OCI-LY7 (cell line): Measurements from ENCODE around the gene LIFR. TPM values are rescaled to one million over a fixed set of nuclear protein-coding genes. Genes with fewer than 3 reads are reported as not detected.

ENCODE experiments used
- BruUV-seq: library from RNA; stranded (reverse); fragments of 400-500 nt; replicated peaks from 2 replicates; lab custom pipeline; 2021; lab: Mats Ljungman, UMichigan
- CTCF ChIA-PET: fragments of 300-600 bp; sonication (Branson Sonifier 250); formaldehyde crosslinking; loops from one replicate; lab custom pipeline; 2022; ENCODE audit warnings: antibody characterized with exemption; ENCODE audit not compliant: unreplicated experiment; lab: Charles Lee
- POLR2A ChIA-PET: fragments of 300-600 bp; sonication (Branson Sonifier 250); formaldehyde crosslinking; loops from one replicate; lab custom pipeline; 2022; ENCODE audit warnings: antibody characterized with exemption; lab: Charles Lee
- DNase-seq: peaks from one replicate; pipeline ENCODE4 v3.0.0-alpha.2; 2015; ENCODE audit warnings: low spot score
- H2AFZ ChIP-seq: fragments of 200-600 bp; sonication (generic), shearing (Covaris generic); 2 replicates; pipeline ENCODE4 v1.6.1; 2014; ENCODE audit warnings: mild to moderate bottlenecking, antibody characterized with exemption, low read length, moderate library complexity
- H3K27ac ChIP-seq: fragments of 200-600 bp; sonication (generic); 2 replicates; pipeline ENCODE4 v1.5.1; 2014; ENCODE audit warnings: mixed run types, low read depth, mild to moderate bottlenecking, moderate library complexity, low read length, inconsistent platforms; ENCODE audit not compliant: poor library complexity, severe bottlenecking
- H3K36me3 ChIP-seq: fragments of 200-600 bp; sonication (generic); 2 replicates; pipeline ENCODE4 v1.6.1; 2014; ENCODE audit warnings: mild to moderate bottlenecking, antibody characterized with exemption, low read length, moderate library complexity, mixed read lengths; ENCODE audit not compliant: insufficient read depth
- H3K4me1 ChIP-seq: fragments of 200-600 bp; sonication (generic); 2 replicates; pipeline ENCODE4 v1.5.1; 2014; ENCODE audit warnings: mild to moderate bottlenecking, low read length; ENCODE audit not compliant: insufficient read depth, poor library complexity, severe bottlenecking
- H3K4me2 ChIP-seq: fragments of 200-600 bp; sonication (generic); 2 replicates; pipeline ENCODE4 v1.6.1; 2014; ENCODE audit warnings: mild to moderate bottlenecking, low read length
- H3K4me3 ChIP-seq: fragments of 200-600 bp; sonication (generic); 2 replicates; pipeline ENCODE4 v1.5.1; 2014; ENCODE audit warnings: mild to moderate bottlenecking, low read depth, low read length; ENCODE audit not compliant: poor library complexity, severe bottlenecking
- H3K79me2 ChIP-seq: fragments of 200-600 bp; sonication (generic); 2 replicates; pipeline ENCODE4 v1.6.1; 2016; ENCODE audit warnings: low read depth, mild to moderate bottlenecking, low read length, moderate library complexity, mixed read lengths; ENCODE audit not compliant: insufficient read depth
- H3K9me2 ChIP-seq: fragments of 200-600 bp; sonication (generic); 2 replicates; pipeline ENCODE4 v1.6.1; 2016; ENCODE audit warnings: mild to moderate bottlenecking, low read length, mixed read lengths; ENCODE audit not compliant: insufficient read depth
- H3K9me3 ChIP-seq: fragments of 200-600 bp; sonication (generic); 2 replicates; pipeline ENCODE4 v1.6.1; 2014; ENCODE audit warnings: mild to moderate bottlenecking, mixed run types, low read length, mixed read lengths
- H4K20me1 ChIP-seq: fragments of 200-600 bp; sonication (generic); 2 replicates; pipeline ENCODE4 v1.6.1; 2014; ENCODE audit warnings: mild to moderate bottlenecking, antibody characterized with exemption, low read length, moderate library complexity, mixed read lengths; ENCODE audit not compliant: insufficient read depth
- EZH2phosphoT487 ChIP-seq: fragments of 200-600 bp; sonication (generic); IDR thresholded peaks from 2 replicates; pipeline ENCODE4 v1.6.1; 2018; ENCODE audit warnings: low read depth, borderline replicate concordance, mild to moderate bottlenecking, mixed run types, antibody characterized with exemption, low read length, moderate library complexity, mixed read lengths
- intact Hi-C: fragments of 100-400 bp; cut with micrococcal nuclease; formaldehyde crosslinking; loops from one replicate; pipeline ENCODE4 v1.10.0; 2022; ENCODE audit not compliant: unreplicated experiment
- total RNA-seq, 2 experiments: library from RNA; depleted of rRNA in 1 of 2; stranded (reverse); fragments of >200 nt in 1 of 2; shearing (Covaris generic) in 1 of 2; gene quantifications; 2 replicates each; pipeline ENCODE4 v1.2.3, GENCODE V29; 2014 to 2022
- TF ChIP-seq, protein P1 (sequence below): fragments of 200-600 bp; sonication (generic); conservative IDR thresholded peaks from 2 replicates; pipeline ENCODE4 v1.5.1; 2014; ENCODE audit warnings: mild to moderate bottlenecking, antibody characterized with exemption, low read length, moderate library complexity, mixed read lengths

Gene LIFR
- total RNA-seq, 2 experiments from 2014 or later = not detected

- Histone ChIP-seq H3K9me3 (no peaks in the 10 kb centered on the region), H3K4me1 (no peaks in the 10 kb centered on the region), H3K9me2 (no peaks in the 10 kb centered on the region), H3K27ac (no peak overlapping the region), H3K79me2 (no peaks in the 10 kb centered on the region), H3K36me3 (no peaks in the 10 kb centered on the region), H4K20me1 (no peaks in the 10 kb centered on the region), H3K4me2 (no peak overlapping the region), H3K4me3 (no peak overlapping the region), H2AFZ (no peak overlapping the region)
- BruUV-seq = no TSS peak
- intact Hi-C loops = no loop called here
- no peak for DNase-seq
- ChIA-PET POLR2A (interaction anchor here (0.7 kb wide), 1 partner anchor 1011 kb away, joined by 3 read pairs; no protein-coding TSS in a partner anchor), CTCF (no interaction called here)
- TF ChIP-seq, protein P1, sequence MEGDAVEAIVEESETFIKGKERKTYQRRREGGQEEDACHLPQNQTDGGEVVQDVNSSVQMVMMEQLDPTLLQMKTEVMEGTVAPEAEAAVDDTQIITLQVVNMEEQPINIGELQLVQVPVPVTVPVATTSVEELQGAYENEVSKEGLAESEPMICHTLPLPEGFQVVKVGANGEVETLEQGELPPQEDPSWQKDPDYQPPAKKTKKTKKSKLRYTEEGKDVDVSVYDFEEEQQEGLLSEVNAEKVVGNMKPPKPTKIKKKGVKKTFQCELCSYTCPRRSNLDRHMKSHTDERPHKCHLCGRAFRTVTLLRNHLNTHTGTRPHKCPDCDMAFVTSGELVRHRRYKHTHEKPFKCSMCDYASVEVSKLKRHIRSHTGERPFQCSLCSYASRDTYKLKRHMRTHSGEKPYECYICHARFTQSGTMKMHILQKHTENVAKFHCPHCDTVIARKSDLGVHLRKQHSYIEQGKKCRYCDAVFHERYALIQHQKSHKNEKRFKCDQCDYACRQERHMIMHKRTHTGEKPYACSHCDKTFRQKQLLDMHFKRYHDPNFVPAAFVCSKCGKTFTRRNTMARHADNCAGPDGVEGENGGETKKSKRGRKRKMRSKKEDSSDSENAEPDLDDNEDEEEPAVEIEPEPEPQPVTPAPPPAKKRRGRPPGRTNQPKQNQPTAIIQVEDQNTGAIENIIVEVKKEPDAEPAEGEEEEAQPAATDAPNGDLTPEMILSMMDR = no peak
- TF ChIP-seq EZH2phosphoT487 = no peak
These were observed 12.6 kb downstream of the LIFR start for GRCh38 chr5:38543886-38544285.

- H2AFZ ChIP-seq = no peak overlapping the region
- H3K4me1 ChIP-seq = no peaks in the 10 kb centered on the region
- intact Hi-C loops = no loop called here
- H3K36me3 ChIP-seq = no peaks in the 10 kb centered on the region
- DNase-seq = no peak
- CTCF ChIA-PET = no interaction called here
- no peaks in the 10 kb centered on the region for H3K9me2 ChIP-seq
- no peak overlapping the region for H3K4me3 ChIP-seq
- H3K27ac ChIP-seq = no peak overlapping the region
- no peaks in the 10 kb centered on the region for H4K20me1 ChIP-seq
- H3K9me3 ChIP-seq = no peaks in the 10 kb centered on the region
- TF ChIP-seq EZH2phosphoT487 = no peak
- TF ChIP-seq, protein P1 = no peak
- no peak overlapping the region for H3K4me2 ChIP-seq
- no TSS peak for BruUV-seq
- H3K79me2 ChIP-seq = no peaks in the 10 kb centered on the region
- POLR2A ChIA-PET = no interaction called here
These were observed 13.4 kb downstream of the LIFR start for GRCh38 chr5:38543074-38543473.

DNA sequence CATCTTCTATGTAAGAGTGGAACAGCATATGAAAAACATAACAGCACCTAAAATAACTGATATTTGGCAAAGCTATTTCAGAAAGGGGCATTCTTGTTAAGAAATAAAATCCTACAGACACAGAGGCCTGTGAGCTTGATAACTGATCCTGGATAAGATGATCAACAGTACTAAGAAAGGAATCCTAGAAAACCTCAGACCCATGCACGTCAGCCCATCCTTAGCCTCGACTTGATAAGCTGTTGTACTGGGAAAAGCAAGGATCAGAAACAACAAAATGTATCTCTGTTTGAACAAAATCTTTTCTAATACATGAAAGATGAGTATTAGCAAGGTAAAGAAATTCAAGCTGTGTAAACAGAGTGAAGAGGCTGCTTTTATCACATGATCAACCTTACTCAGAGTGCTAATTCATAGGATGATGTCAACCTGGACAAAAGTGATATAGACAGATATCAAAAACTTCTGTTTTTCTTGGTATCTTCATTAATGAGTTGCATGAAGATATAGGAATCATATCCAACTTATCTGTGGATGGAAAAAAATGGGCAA lies 15.2 kb downstream of the LIFR start:
- Histone ChIP-seq H3K4me2 (no peak overlapping the region), H3K4me1 (no peaks in the 10 kb centered on the region), H3K36me3 (no peaks in the 10 kb centered on the region), H2AFZ (no peak overlapping the region), H3K4me3 (no peak overlapping the region), H3K79me2 (no peaks in the 10 kb centered on the region), H4K20me1 (no peaks in the 10 kb centered on the region), H3K9me2 (no peaks in the 10 kb centered on the region), H3K9me3 (no peaks in the 10 kb centered on the region), H3K27ac (no peak overlapping the region)
- TF ChIP-seq, protein P1 = no peak
- TF ChIP-seq EZH2phosphoT487 = no peak
- no peak for DNase-seq
- ChIA-PET CTCF (no interaction called here), POLR2A (no interaction called here)
- BruUV-seq = no TSS peak
- intact Hi-C loops = no loop called here
